K562 (cell line): ENCODE results near the gene SETD5. TPM values are rescaled to one million over a fixed set of nuclear protein-coding genes. Genes with fewer than 3 reads are reported as not detected.
A peak's percentile ranks its signal among the peaks of the same experiment; 100 is the strongest.

Source experiments
- ATAC-seq: fragments of 200-7000 bp; cut with Tn5 transposase; 3 replicates; pipeline ENCODE4 v1.9.1; 2020; ENCODE audit warnings: moderate library complexity
- BruUV-seq: library from RNA; stranded (reverse); fragments of 400-500 nt; replicated peaks from 2 replicates; lab custom pipeline; 2021; lab: Mats Ljungman, UMichigan
- CTCF ChIA-PET: fragments of 300-600 bp; formaldehyde crosslinking; extraction: SDS; loops from one replicate; lab custom pipeline; 2021; ENCODE audit warnings: low intra/inter-chr PET ratio; lab: Yijun Ruan, JAX
- POLR2A ChIA-PET: fragments of 300-600, 350-650 bp; sonication (Branson Sonifier 250); formaldehyde crosslinking; extraction: SDS; loops from one replicate; lab custom pipeline; 2021; ENCODE audit warnings: antibody characterized with exemption, inconsistent platforms; lab: Yijun Ruan, JAX
- DNase-seq, 4 experiments: peaks; one replicate each; pipeline versions ENCODE4 v3.0.0 to v3.0.0-alpha.2; 2011 to 2018; ENCODE audit warnings: low spot score in 3 of 4, mixed read lengths in 3 of 4; ENCODE audit errors: extremely low read depth in 1 of 4
- FAIRE-seq: peaks from 2 replicates; lab custom pipeline; 2011; peaks lifted over from hg19 to GRCh38; lab: Jason Lieb, UNC
- H2AFZ ChIP-seq: 2 replicates; pipeline ENCODE4 v1.6.0; 2011; ENCODE audit warnings: low read depth, low read length, control low read depth, inconsistent platforms
- H3K27ac ChIP-seq: fragments of 200-600 bp; 3 replicates; pipeline ENCODE4 v1.8.0; 2011; ENCODE audit warnings: low read depth, mild to moderate bottlenecking, control low read depth, inconsistent platforms, low read length, moderate library complexity, mixed read lengths; ENCODE audit errors: extremely low read depth
- H3K27me3 ChIP-seq, 2 experiments: fragments of 300-600 bp in 1 of 2; 2 replicates in 1 of 2; 3 replicates in 1 of 2; pipeline versions ENCODE4 v1.6.0 to v1.8.0; 2011; ENCODE audit warnings: inconsistent platforms in 2 of 2, low read length in 2 of 2, mild to moderate bottlenecking in 1 of 2, mixed read lengths in 1 of 2, moderate library complexity in 1 of 2; ENCODE audit not compliant: control insufficient read depth in 2 of 2, insufficient read depth in 2 of 2
- H3K36me3 ChIP-seq: fragments of 300-600 bp; 3 replicates; pipeline ENCODE4 v1.8.0; 2011; ENCODE audit warnings: mild to moderate bottlenecking, low read length, inconsistent platforms; ENCODE audit not compliant: control insufficient read depth, insufficient read depth
- H3K4me1 ChIP-seq, 2 experiments: fragments of 200-600 bp in 1 of 2; replicated peaks in 1 of 2; 2 replicates in 1 of 2; 3 replicates in 1 of 2; pipeline versions ENCODE4 v1.5.1 to v1.8.0; 2011; ENCODE audit warnings: inconsistent platforms in 2 of 2, low read length in 2 of 2, mild to moderate bottlenecking in 1 of 2, mixed read lengths in 1 of 2, moderate library complexity in 1 of 2; ENCODE audit not compliant: control insufficient read depth in 2 of 2, insufficient read depth in 2 of 2
- H3K4me2 ChIP-seq: 2 replicates; pipeline ENCODE4 v1.6.1; 2011; ENCODE audit warnings: low read length, control low read depth, inconsistent platforms, mixed read lengths; ENCODE audit not compliant: insufficient read depth
- H3K4me3 ChIP-seq: fragments of 200-600 bp; sonication (generic), shearing (Covaris generic); 2 replicates; pipeline ENCODE4 v1.5.1; 2016; ENCODE audit warnings: control low read depth, inconsistent platforms
- H3K79me2 ChIP-seq: fragments of 200-600 bp; 3 replicates; pipeline ENCODE4 v1.8.0; 2011; ENCODE audit warnings: low read length, inconsistent platforms; ENCODE audit not compliant: control insufficient read depth, insufficient read depth
- H3K9ac ChIP-seq, 2 experiments: 2 replicates each; pipeline versions ENCODE4 v1.6.0 to v1.6.1; 2011; ENCODE audit warnings: low read depth in 2 of 2, low read length in 2 of 2, control low read depth in 1 of 2, inconsistent platforms in 1 of 2, mild to moderate bottlenecking in 1 of 2, mixed read lengths in 1 of 2; ENCODE audit not compliant: insufficient read depth in 1 of 2
- H3K9me1 ChIP-seq: one replicate; pipeline ENCODE4 v1.6.0; 2011; ENCODE audit warnings: inconsistent platforms, mild to moderate bottlenecking, low read length, moderate library complexity; ENCODE audit not compliant: control insufficient read depth, insufficient read depth
- H3K9me3 ChIP-seq: replicated peaks from 2 replicates; pipeline ENCODE4 v1.5.1; 2011; ENCODE audit warnings: low read depth, low read length, inconsistent platforms; ENCODE audit not compliant: control insufficient read depth, insufficient read depth
- H4K20me1 ChIP-seq: replicated peaks from 2 replicates; pipeline ENCODE4 v1.6.1; 2011; ENCODE audit warnings: low read length, inconsistent platforms, mixed read lengths; ENCODE audit not compliant: control insufficient read depth, insufficient read depth
- ATF7 ChIP-seq: fragments of 450-650 bp; IDR thresholded peaks from 2 replicates; pipeline ENCODE4 v1.7.1; 2014; ENCODE audit warnings: mild to moderate bottlenecking, moderate library complexity
- CBX1 ChIP-seq: sonication (generic); IDR thresholded peaks from 2 replicates; pipeline ENCODE4 v1.6.1; 2016; ENCODE audit warnings: antibody characterized with exemption, low read depth, mild to moderate bottlenecking
- EHMT2 ChIP-seq: fragments of 450-650 bp; IDR thresholded peaks from 2 replicates; pipeline ENCODE4 v1.6.1; 2018; ENCODE audit warnings: antibody characterized with exemption
- FOSL1 ChIP-seq: fragments of 200-800 bp; sonication (Bioruptor generic); conservative IDR thresholded peaks from 2 replicates; pipeline ENCODE4 v1.6.1; 2016; ENCODE audit warnings: missing genetic modification characterization, missing compliant biosample characterization
- FOXK2 ChIP-seq, 2 experiments: fragments of 450-650 bp; IDR thresholded peaks in 1 of 2; conservative IDR thresholded peaks in 1 of 2; 2 replicates each; pipeline ENCODE4 v1.6.1; 2016; ENCODE audit warnings: low read depth in 2 of 2, mild to moderate bottlenecking in 1 of 2
- SRF ChIP-seq, 2 experiments: fragments of 250-450, 450-650 bp in 1 of 2; sonication (Bioruptor Pico) in 1 of 2; sonication (generic) in 1 of 2; formaldehyde crosslinking; IDR thresholded peaks; 2 replicates each; pipeline versions ENCODE4 v1.5.0 to v1.5.1; 2020 to 2022; ENCODE audit warnings: mild to moderate bottlenecking in 1 of 2, missing genetic modification reagents in 1 of 2
- ZFP36 ChIP-seq: fragments of 150-350 bp; IDR thresholded peaks from 2 replicates; pipeline ENCODE4 v1.6.1; 2018; ENCODE audit warnings: low read length, low read depth; ENCODE audit not compliant: partially characterized antibody
- ZNF232 ChIP-seq: sonication (generic); formaldehyde crosslinking; IDR thresholded peaks from 2 replicates; pipeline ENCODE4 v1.8.0; 2022; ENCODE audit warnings: mild to moderate bottlenecking, missing genetic modification reagents
- WGBS: fragments of 100-300 bp; shearing (Covaris generic); methylation state at CpG from one replicate; pipeline ENCODE4 v1.1.6; 2016; ENCODE audit warnings: low coverage, mixed read lengths; ENCODE audit not compliant: insufficient coverage; ENCODE audit errors: missing lambda C conversion rate; 5-methylcytosine and 5-hydroxymethylcytosine counted together
- in situ Hi-C: fragments of 300-500 bp; cut with MboI; formaldehyde crosslinking; loops from 4 replicates; pipeline ENCODE4 v1.15.0; 2018; ENCODE audit warnings: inconsistent platforms, mixed read lengths
- intact Hi-C: fragments of 100-400 bp; cut with micrococcal nuclease; formaldehyde crosslinking; loops from 2 replicates; pipeline ENCODE4 v1.14.2; 2022
- polyA plus RNA-seq, 8 experiments: library from polyadenylated mRNA; depleted of rRNA in 4 of 8; stranded (reverse) in 5 of 8; unstranded in 3 of 8; fragments of >200 nt; fragmentation: Nextera tagmentation in 2 of 8; fragmentation: Illumina TruSeq in 1 of 8; extraction: Ambion mirVana in 2 of 8; extraction: Trizol in 1 of 8; gene quantifications; 2 replicates each; pipeline versions ENCODE4 v1.2.1 to v1.2.3, GENCODE V29; 2011 to 2014; ENCODE audit warnings: inconsistent platforms in 1 of 8, missing spikeins in 1 of 8
- total RNA-seq, 7 experiments: library from RNA; depleted of rRNA in 6 of 7; stranded (reverse); fragments of >200 nt in 6 of 7; fragmentation: Illumina TruSeq in 2 of 7; extraction: Trizol in 2 of 7; gene quantifications; 2 replicates each; pipeline versions ENCODE4 v1.2.1 to v1.2.3, GENCODE V29; 2011 to 2021; ENCODE audit warnings: low replicate concordance in 1 of 7
- TF ChIP-seq, protein P1 (sequence below): sonication (generic); IDR thresholded peaks from 2 replicates; pipeline ENCODE4 v1.6.1; 2016
- TF ChIP-seq, protein P2 (sequence below): sonication (generic); formaldehyde crosslinking; IDR thresholded peaks from 2 replicates; pipeline ENCODE4 v1.8.1; 2023; ENCODE audit warnings: mild to moderate bottlenecking, missing genetic modification reagents

The SETD5 gene
- total and polyA plus RNA-seq, 9 of the 15 experiments (the other 6 are each of a cell fraction or from before 2014, with no cell fraction given), result 20.8 to 135 (median 87.2) TPM

DNA sequence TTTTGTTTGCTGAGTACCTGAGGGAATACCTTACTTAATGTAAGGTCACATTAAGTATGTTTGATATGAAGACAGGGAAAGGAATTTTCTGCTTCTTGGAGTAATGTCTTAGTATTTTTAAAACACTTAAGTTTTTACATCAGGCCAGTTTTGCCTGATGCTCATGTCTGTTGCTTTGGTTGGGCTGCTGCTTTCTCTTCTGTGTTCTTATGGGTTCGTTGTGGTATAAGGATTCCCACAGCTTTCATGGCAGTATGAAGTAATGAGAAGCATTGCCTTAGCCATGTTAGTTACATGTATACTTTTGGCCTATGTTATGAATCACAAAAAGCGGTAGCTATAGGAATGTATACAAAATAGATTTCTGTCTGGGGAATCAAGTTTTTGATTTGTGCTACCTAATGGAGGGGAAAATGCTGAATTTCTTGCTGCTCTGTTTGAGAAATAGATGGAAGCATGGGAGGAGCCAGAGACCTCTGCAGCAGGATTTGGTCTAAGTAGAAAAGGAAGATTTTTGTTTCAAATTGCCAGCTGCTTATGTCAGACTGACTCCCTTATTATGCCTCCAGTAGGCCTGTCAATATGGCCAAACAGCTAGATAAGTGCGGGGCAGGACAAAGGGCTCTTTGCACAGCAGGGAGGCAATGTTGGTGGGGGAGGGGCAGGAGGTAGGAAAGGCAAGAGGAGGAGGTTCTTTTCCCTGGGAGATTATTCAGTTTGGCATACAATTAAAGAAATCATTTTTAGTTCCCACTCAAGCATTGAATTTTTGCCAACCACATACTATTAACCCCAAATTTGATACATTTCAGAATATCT, 5.2 kb downstream of the SETD5 start:
- peak; percentile 87 for FAIRE-seq
- TF ChIP-seq CBX1 (no peak), ATF7 (peak; percentile 53; the same call in 1 of the 2 replicates), SRF (CRISPR knock-in tag; IDR thresholded peaks at IDR 0.05) (peak in 1 of 2 experiments; percentile 58; a peak in 1 of 4 replicates), EHMT2 (peak; percentile 75), ZNF232 (CRISPR knock-in tag) (no peak), FOSL1 (no peak), FOXK2 (conservative IDR thresholded peaks at IDR 0.05 in 1 of 2, IDR thresholded peaks at IDR 0.05 in 1 of 2; ENCODE audit: low read depth in 2 of 2) (peak; percentile 80 to 90), ZFP36 (peak; percentile 77)
- TF ChIP-seq, protein P1, sequence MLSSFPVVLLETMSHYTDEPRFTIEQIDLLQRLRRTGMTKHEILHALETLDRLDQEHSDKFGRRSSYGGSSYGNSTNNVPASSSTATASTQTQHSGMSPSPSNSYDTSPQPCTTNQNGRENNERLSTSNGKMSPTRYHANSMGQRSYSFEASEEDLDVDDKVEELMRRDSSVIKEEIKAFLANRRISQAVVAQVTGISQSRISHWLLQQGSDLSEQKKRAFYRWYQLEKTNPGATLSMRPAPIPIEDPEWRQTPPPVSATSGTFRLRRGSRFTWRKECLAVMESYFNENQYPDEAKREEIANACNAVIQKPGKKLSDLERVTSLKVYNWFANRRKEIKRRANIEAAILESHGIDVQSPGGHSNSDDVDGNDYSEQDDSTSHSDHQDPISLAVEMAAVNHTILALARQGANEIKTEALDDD, result peak; percentile 67; the same call in 1 of the 2 replicates
- TF ChIP-seq, protein P2, sequence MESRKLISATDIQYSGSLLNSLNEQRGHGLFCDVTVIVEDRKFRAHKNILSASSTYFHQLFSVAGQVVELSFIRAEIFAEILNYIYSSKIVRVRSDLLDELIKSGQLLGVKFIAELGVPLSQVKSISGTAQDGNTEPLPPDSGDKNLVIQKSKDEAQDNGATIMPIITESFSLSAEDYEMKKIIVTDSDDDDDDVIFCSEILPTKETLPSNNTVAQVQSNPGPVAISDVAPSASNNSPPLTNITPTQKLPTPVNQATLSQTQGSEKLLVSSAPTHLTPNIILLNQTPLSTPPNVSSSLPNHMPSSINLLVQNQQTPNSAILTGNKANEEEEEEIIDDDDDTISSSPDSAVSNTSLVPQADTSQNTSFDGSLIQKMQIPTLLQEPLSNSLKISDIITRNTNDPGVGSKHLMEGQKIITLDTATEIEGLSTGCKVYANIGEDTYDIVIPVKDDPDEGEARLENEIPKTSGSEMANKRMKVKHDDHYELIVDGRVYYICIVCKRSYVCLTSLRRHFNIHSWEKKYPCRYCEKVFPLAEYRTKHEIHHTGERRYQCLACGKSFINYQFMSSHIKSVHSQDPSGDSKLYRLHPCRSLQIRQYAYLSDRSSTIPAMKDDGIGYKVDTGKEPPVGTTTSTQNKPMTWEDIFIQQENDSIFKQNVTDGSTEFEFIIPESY, result no peak

More for the DNA sequence above, 5.2 kb downstream of the SETD5 start:
- intact Hi-C loops (no loop called here), in situ Hi-C loops (no loop called here)
- Histone ChIP-seq H3K79me2 (peaks cover 100% of the 10 kb centered on the region), H3K27ac (peak overlapping the region; percentile 63), H4K20me1 (peaks cover 59% of the 10 kb centered on the region), H3K9ac (peak overlapping the region; percentile 40 to 97; a peak in 3 of 4 replicates), H3K36me3 (peaks cover 11% of the 10 kb centered on the region; the same call in 1 of the 3 replicates), H2AFZ (no peak overlapping the region), H3K9me3 (no peaks in the 10 kb centered on the region), H3K27me3 (no peaks in the 10 kb centered on the region), H3K9me1 (no peaks in the 10 kb centered on the region), H3K4me2 (peak overlapping the region; percentile 77), H3K4me1 (peaks cover 3 to 36% of the 10 kb centered on the region in 2 experiments; a peak in 4 of 5 replicates), H3K4me3 (peak overlapping the region; percentile 19)
- peak; percentile 48 to 95 (median 66) for DNase-seq
- BruUV-seq, result no TSS peak
- peak; percentile 76 for ATAC-seq
- ChIA-PET CTCF (interaction anchor here (0.6 kb wide), 1 partner anchor 21 kb away, joined by 3 read pairs; no protein-coding TSS in a partner anchor), POLR2A (interaction anchor here (0.6 to 3.5 kb wide), 12 partner anchors 7 to 40 kb away, joined by 3 to 33 read pairs (median 4); partner anchors contain the start of gene THUMPD3)
- 2% methylated on average over 3 of the region's 3 CpGs for WGBS
